ENCODE data around the gene ACSL1.

Gene ACSL1

GRCh38 chr4:184810720-184811119 is 15.0 kb downstream of the ACSL1 start:
- DNase-seq = no peak

- DNase-seq = no peak
Measured at GRCh38 chr4:184808713-184809050, 17.1 kb downstream of the ACSL1 start.

- DNase-seq = peak; percentile 55
Measured at GRCh38 chr4:184807797-184808712, 17.7 kb downstream of the ACSL1 start.

GRCh38 chr4:184807256-184807655 is 18.5 kb downstream of the ACSL1 start:
- DNase-seq = no peak

- DNase-seq = no peak
Measured at GRCh38 chr4:184806711-184807110, 19.1 kb downstream of the ACSL1 start.

- no peak for DNase-seq
Measured at GRCh38 chr4:184806229-184806550, 19.6 kb downstream of the ACSL1 start.

GRCh38 chr4:184805462-184806228 is 20.1 kb downstream of the ACSL1 start:
- peak; percentile 70 for DNase-seq

GRCh38 chr4:184804621-184805020 is 21.1 kb downstream of the ACSL1 start:
- no peak for DNase-seq

GRCh38 chr4:184803874-184804273 is 21.9 kb downstream of the ACSL1 start:
- DNase-seq = no peak

GRCh38 chr4:184803133-184803532 is 22.6 kb downstream of the ACSL1 start:
- no peak for DNase-seq

- DNase-seq = no peak
Measured at GRCh38 chr4:184802697-184803015, 23.1 kb downstream of the ACSL1 start.

GRCh38 chr4:184801781-184802696 is 23.7 kb downstream of the ACSL1 start:
- DNase-seq = no peak

- no peak for DNase-seq
Measured at GRCh38 chr4:184798504-184798903, 27.3 kb downstream of the ACSL1 start.

- DNase-seq = no peak
Measured at GRCh38 chr4:184796906-184797305, 28.9 kb downstream of the ACSL1 start.

GRCh38 chr4:184795214-184795844 is 30.4 kb downstream of the ACSL1 start:
- no peak for DNase-seq

- no peak for DNase-seq
Measured at GRCh38 chr4:184794470-184794869, 31.3 kb downstream of the ACSL1 start.

GRCh38 chr4:184793735-184794355 is 31.9 kb downstream of the ACSL1 start:
- DNase-seq = no peak

- no peak for DNase-seq
Measured at GRCh38 chr4:184792950-184793555, 32.7 kb downstream of the ACSL1 start.

- no peak for DNase-seq
Measured at GRCh38 chr4:184792334-184792733, 33.4 kb downstream of the ACSL1 start.

- no peak for DNase-seq
Measured at GRCh38 chr4:184790826-184791225, 34.9 kb downstream of the ACSL1 start.

GRCh38 chr4:184787766-184788503 is 37.8 kb downstream of the ACSL1 start:
- no peak for DNase-seq
